Measurements from ENCODE around the gene VSTM5.
"Not testable (repeated sequence)": the region's sequence is repeated elsewhere in the genome, so short reads cannot be mapped to it uniquely, and the experiment has no call there.

Gene VSTM5

GRCh38 chr11:93784935-93785360, 65.5 kb downstream of the VSTM5 start:
- no peak for DNase-seq

GRCh38 chr11:93784145-93784934, 66.1 kb downstream of the VSTM5 start, which contains the start of gene MED17:
MED17 (plus strand) TSS chr11:93784282; CDS start chr11:93784514, 232 bp downstream.
- peak; percentile 14 to 74 for DNase-seq

- DNase-seq = peak in 1 of 2 experiments; percentile 32
These were observed 66.7 kb downstream of the VSTM5 start for GRCh38 chr11:93783765-93784144.

- DNase-seq = no peak
These were observed 67.1 kb downstream of the VSTM5 start for GRCh38 chr11:93783362-93783761.

- no peak for DNase-seq
These were observed 75.1 kb downstream of the VSTM5 start for GRCh38 chr11:93775289-93775688.

- not testable (repeated sequence) for DNase-seq
These were observed 75.9 kb downstream of the VSTM5 start for GRCh38 chr11:93774560-93774959.

- no peak for DNase-seq
These were observed 76.7 kb downstream of the VSTM5 start for GRCh38 chr11:93773601-93774200.

GRCh38 chr11:93773045-93773477, 77.4 kb downstream of the VSTM5 start:
- DNase-seq = no peak

- DNase-seq = no peak
These were observed 78.3 kb downstream of the VSTM5 start for GRCh38 chr11:93772123-93772522.

- no peak for DNase-seq
These were observed 80.3 kb downstream of the VSTM5 start for GRCh38 chr11:93770160-93770559.

Data from cerebellar nuclear complex (tissue), 1 donor.